ENCODE data around the gene FARP1.
"Not testable (repeated sequence)": the region's sequence is repeated elsewhere in the genome, so short reads cannot be mapped to it uniquely, and the experiment has no call there.

Gene FARP1

DNA sequence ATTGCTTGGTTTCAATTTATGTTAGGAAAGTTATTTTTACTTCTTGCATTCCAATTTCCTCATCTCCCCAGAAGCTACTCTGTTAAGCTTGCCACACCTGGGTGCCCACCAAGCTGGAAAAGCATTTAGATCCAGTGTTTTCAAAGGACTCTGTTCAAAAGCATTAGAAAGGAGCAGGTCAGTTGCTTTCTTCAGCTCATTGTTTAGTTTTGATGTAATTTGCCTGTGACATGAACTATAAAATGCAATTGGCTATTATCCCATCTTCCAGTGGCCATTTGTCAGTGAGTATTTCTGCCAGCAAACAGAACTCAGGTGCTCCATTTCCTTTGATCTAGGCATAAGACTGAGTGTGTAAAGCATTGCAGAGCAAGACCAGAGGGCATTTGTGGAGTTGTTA, 80.8 kb downstream of the FARP1 start:
- ChIA-PET POLR2A (no interaction called here), CTCF (interaction anchor here (1.0 kb wide), 1 partner anchor 9 kb away, joined by 3 read pairs; no protein-coding TSS in a partner anchor)
- no peak for DNase-seq (ENCODE audit: extremely low spot score)
- TF ChIP-seq, protein P1, sequence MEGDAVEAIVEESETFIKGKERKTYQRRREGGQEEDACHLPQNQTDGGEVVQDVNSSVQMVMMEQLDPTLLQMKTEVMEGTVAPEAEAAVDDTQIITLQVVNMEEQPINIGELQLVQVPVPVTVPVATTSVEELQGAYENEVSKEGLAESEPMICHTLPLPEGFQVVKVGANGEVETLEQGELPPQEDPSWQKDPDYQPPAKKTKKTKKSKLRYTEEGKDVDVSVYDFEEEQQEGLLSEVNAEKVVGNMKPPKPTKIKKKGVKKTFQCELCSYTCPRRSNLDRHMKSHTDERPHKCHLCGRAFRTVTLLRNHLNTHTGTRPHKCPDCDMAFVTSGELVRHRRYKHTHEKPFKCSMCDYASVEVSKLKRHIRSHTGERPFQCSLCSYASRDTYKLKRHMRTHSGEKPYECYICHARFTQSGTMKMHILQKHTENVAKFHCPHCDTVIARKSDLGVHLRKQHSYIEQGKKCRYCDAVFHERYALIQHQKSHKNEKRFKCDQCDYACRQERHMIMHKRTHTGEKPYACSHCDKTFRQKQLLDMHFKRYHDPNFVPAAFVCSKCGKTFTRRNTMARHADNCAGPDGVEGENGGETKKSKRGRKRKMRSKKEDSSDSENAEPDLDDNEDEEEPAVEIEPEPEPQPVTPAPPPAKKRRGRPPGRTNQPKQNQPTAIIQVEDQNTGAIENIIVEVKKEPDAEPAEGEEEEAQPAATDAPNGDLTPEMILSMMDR (IDR thresholded peaks at IDR 0.05; ENCODE audit: control extremely low read depth, extremely low read depth, low read depth, missing control alignments), result no peak

DNA sequence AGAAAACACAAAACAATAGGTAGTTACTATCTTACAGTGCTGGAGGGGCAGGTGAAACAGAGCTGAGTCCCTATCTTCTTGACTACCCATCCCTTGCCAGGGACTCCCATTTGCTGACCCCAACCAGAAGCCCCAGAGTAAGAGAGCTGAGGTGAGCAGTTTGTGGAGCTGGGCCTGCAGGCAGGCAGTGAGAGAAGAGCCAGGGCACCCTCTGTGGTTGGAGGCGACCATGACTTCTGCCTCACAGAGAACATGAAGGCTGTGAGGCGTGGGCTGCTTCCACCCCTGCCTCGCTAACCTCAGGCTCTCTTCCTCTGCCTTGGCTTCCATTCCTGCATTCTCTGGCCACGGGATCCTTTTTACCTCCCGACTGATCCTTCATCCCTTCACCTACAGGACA, 81.7 kb downstream of the FARP1 start:
- ChIA-PET CTCF (interaction anchor here (1.0 to 1.1 kb wide), 2 partner anchors 9 to 11 kb away, joined by 3 to 4 read pairs; no protein-coding TSS in a partner anchor), POLR2A (no interaction called here)
- no peak for DNase-seq (ENCODE audit: extremely low spot score)
- TF ChIP-seq, protein P1 (IDR thresholded peaks at IDR 0.05; ENCODE audit: control extremely low read depth, extremely low read depth, low read depth, missing control alignments), result no peak

DNA sequence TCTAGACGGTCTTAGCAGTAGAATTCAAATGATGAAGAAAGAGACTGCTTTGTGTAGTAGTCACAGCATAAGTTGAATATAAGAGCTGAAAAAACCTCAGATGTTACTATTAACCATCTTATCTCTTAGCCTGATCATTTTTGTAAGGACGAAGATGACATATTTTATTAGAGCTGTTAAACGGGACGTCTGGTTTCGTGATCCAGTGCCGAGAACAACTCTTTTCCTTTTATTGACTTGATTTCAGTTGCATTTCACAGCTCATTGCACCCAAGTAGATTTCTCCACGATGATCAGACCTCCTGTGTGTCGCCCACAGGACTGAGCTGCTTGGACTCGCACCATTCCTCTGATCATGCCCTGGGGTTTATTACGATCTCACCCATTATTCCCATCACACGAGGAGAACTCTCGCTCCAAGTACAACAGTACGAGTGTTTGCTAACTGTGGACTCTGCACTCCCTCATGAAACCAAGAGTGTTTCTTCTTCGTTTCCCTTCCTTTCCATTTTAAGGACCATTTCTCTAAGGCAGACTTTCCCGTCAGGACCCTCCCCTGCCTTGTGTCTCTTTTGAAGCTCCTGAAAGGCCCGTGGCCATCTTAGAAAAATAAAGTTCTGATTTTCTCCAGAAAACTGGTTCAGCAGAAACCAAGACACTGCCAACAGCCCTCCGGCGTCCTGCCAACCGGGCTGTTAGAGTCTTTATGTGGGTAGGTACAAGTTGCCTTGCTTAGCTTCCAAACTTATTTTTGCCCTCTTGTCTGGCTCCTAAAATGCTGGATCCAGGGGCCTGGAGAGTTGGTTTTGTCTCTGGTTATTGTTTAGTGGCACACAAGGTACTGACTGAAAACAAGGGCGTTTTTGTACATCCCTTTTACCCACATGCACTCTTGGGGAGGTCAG, 82.4 kb downstream of the FARP1 start:
- ChIA-PET POLR2A (no interaction called here), CTCF (interaction anchor here (0.6 to 1.8 kb wide), 4 partner anchors 8 to 20 kb away, joined by 3 to 4 read pairs (median 3); no protein-coding TSS in a partner anchor)
- TF ChIP-seq, protein P1 (IDR thresholded peaks at IDR 0.05; ENCODE audit: control extremely low read depth, extremely low read depth, low read depth, missing control alignments), result no peak
- no peak for DNase-seq (ENCODE audit: extremely low spot score)

DNA sequence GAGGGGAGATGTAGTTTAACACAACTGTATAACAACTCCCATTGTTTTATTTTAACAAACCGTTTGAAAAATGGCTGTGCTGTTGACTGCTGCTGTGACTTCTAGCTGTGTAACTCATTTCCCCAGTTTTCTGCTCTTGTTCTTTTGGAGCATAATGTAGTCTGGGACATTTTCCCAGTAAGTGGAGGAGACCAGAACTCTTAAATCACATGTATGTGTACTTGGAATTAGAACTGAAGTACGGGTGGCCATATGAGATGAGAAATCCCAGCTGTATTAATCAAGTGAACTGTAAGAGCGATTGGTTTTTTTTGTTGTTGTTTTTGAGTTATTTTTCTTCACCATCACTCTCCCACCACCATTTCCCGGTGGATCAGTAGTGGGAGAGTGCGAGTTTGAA, 83.6 kb downstream of the FARP1 start:
- POLR2A ChIA-PET, result no interaction called here
- CTCF ChIA-PET, result interaction anchor here (1.8 kb wide), 1 partner anchor 18 kb away, joined by 3 read pairs; no protein-coding TSS in a partner anchor
- DNase-seq (ENCODE audit: extremely low spot score), result no peak
- TF ChIP-seq, protein P1 (IDR thresholded peaks at IDR 0.05; ENCODE audit: control extremely low read depth, extremely low read depth, low read depth, missing control alignments), result no peak

DNA sequence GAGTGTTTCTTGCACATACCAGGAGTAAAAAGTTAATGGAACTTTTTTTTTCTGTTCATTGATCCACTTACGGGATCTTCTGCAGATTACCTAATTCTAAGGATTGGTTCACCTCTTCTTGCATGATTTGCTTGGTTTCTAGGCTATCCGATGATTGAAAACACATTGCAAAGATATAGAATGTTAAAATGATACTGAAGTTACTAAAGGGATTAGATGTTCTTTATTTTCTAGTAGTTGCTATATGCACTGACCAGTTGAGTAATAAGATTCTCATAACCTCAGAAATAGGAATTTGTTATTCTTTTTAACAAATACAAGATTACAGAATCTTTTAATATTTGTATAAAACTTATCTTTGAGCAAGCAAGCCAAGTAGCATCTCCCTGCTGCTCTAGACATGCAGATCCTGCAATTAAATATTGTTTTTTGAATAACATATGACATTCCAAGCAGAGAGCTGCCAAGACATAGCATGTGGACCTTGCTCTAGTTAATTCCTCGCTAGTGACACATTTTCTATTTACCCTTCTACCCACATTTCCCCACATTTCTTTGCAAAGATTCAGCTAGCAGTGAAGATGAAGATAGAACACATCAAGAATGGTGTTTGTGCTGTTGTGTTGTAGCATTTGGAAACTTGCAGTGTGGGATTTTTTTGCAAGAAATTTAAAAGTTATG, 85.9 kb downstream of the FARP1 start:
- TF ChIP-seq, protein P1 (IDR thresholded peaks at IDR 0.05; ENCODE audit: control extremely low read depth, extremely low read depth, low read depth, missing control alignments), result no peak
- POLR2A ChIA-PET, result no interaction called here
- DNase-seq (ENCODE audit: extremely low spot score), result no peak
- CTCF ChIA-PET, result no interaction called here

DNA sequence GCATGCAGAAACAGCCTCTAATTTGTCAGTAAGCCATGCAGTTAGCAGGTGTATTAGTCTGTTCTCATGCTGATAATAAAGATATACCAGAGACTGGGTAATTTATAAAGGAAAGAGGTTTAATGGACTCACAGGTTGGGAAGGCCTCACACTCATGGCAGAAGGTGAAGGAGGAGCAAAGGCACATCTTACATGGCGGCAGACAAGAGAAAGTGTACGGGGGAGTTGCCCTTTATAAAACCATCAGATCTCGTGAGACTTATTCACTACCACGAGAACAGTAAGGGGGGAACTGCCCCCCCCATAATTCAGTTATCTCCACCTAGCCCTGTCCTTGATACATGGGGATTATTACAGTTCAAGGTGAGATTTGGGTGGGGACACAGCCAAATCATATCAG, 87.9 kb downstream of the FARP1 start:
- CTCF ChIA-PET; DNase-seq (ENCODE audit: extremely low spot score); POLR2A ChIA-PET: not testable (repeated sequence)

DNA sequence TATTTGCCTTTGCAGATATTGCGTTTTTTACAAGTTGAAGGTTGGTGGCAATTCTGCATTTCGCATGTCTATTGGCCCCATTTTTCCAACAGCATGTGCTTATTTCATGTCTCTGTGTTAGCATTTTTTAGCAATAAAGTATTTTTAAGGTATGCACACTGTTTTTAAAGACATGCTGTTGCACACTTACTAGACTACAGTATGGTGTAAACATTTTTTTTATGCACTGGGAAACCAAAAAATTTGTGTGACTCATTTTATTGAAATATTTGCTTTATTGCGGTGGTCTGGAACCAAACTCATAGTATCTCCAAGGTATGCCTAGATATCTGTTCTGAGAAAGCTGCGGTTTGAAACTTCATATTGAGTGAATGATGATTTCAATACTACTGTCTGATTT, 89.6 kb downstream of the FARP1 start:
- DNase-seq (ENCODE audit: extremely low spot score), result no peak
- TF ChIP-seq, protein P1 (IDR thresholded peaks at IDR 0.05; ENCODE audit: control extremely low read depth, extremely low read depth, low read depth, missing control alignments), result no peak
- ChIA-PET POLR2A (no interaction called here), CTCF (no interaction called here)
